Measurements from ENCODE around the gene MAPK8IP3.
A peak's percentile ranks its signal among the peaks of the same experiment; 100 is the strongest.

Gene MAPK8IP3

DNA sequence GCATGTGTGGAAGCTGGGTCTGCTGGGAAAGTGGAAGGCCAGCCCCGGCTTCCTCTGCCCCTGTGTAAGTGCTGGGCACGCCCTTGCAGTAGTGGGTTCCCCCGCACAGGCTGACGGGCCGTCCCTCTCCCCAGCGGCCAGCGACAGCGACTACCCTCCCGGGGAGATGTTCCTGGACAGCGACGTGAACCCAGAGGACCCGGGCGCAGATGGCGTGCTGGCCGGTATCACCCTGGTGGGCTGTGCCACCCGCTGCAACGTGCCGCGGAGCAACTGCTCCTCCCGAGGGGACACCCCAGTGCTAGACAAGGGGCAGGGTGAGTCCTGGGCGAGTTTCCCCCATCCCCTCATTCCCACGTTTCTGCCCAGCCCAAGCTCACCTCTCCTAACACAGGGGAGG is 59.8 kb downstream of the MAPK8IP3 start:
- DNase-seq = no peak

DNA sequence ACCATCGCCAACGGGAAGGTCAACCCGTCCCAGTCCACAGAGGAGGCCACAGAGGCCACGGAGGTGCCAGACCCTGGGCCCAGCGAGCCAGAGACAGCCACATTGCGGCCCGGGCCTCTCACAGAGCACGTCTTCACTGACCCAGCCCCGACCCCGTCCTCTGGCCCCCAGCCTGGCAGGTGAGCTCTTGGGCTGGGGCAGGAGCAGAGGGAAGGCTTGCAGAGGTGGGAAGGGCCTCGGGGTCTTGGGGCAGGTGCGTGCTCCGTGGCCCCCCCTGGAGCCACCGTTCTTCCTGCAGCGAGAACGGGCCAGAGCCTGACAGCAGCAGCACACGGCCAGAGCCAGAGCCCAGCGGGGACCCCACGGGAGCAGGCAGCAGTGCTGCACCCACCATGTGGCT is 60.2 kb downstream of the MAPK8IP3 start:
- no peak for DNase-seq

DNA sequence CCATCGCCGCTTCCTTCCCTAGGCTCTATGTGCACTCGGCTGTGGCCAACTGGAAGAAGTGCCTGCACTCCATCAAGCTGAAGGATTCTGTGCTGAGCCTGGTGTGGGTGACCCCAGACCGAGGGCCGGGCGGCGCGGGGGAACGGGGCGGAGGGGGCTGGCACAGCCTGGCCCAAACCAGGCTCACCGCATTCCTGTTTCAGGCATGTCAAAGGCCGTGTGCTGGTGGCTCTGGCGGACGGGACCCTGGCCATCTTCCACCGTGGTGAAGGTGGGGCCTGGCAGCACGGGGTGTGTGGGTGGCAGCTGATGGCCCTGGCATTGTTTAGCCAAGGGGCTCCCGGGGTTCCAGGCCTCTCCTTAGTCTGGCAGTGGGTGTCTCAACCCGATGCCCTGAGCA is 60.7 kb downstream of the MAPK8IP3 start:
- no peak for DNase-seq

DNA sequence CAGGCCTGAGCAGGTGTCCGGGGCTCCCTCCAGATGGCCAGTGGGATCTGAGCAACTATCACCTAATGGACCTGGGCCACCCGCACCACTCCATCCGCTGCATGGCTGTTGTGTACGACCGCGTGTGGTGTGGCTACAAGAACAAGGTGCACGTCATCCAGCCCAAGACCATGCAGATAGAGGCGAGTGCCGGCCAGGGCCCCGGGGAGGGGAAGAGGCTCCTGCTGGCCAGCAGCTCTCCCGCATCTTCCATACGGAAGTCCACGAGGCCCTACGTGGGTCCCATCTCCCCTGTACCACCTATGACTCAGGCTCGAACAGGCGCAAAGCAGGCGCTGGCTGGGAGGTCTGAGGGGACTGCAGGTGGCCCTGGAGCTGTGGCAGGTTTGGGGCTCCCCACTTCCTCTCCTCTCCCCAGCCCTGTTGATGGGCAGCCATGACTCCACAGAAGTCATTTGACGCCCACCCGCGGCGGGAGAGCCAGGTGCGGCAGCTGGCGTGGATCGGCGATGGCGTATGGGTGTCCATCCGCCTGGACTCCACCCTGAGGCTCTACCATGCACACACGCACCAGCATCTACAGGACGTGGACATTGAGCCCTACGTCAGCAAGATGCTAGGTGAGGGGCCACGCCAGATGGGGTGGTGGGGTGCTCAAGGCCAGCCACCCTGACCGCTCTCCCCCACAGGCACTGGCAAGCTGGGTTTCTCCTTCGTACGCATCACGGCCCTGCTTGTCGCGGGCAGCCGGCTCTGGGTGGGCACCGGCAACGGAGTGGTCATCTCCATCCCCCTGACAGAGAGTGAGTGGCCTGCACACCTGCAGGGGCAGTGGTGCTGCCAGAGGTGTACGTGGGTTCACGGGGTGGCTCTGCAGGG is 61.4 kb downstream of the MAPK8IP3 start:
- no peak for DNase-seq

DNA sequence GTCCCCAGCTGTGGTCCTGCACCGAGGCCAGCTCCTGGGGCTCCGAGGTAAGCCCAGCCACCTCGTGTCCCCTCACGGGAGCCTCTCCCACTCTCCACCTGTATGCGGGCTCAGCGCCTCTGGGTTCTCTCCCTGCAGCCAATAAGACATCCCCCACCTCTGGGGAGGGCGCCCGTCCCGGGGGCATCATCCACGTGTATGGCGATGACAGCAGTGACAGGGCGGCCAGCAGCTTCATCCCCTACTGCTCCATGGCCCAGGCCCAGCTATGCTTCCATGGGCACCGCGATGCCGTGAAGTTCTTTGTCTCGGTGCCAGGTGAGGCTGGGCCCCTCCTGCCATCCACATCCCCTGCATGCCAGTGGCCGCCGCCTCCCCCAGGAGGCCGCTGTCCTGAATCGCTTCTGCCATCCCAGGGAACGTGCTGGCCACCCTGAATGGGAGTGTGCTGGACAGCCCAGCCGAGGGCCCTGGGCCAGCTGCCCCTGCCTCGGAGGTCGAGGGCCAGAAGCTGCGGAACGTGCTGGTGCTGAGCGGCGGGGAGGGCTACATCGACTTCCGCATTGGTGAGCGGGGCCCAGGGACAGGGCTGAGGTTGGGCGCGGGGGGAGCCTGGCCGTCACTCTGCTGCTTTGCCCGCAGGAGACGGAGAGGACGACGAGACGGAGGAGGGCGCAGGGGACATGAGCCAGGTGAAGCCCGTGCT is 62.2 kb downstream of the MAPK8IP3 start:
- DNase-seq = no peak

DNA sequence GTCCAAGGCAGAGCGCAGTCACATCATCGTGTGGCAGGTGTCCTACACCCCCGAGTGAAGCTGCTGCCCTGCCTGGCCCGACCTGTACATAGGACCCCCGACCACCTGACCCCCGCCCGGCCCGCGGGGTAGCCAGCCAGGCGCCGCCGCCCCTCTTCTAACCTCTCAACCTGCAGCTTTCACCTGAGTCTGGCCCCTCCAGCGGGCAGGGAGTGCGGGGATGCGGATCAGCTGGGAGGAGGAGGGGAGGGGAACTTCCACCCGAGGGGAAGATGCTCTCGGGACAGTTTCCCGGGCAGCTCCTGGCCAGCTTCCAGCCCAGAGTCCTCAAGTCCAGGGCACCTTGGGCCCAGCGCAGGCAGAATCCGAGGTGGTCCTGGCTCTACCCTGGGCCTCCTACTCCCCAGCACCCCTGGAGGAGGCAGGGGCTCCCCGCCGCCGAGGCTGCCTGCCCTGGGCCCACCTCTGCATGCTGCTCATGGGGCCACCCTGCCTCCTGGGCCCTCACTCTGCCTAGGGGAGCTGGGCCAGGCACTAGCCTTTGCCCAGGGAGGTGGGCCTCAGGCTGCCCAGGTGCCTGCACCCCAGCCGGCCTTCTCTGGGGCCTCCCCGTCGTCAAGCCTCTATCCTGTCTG is 62.9 kb downstream of the MAPK8IP3 start:
- DNase-seq = no peak

DNA sequence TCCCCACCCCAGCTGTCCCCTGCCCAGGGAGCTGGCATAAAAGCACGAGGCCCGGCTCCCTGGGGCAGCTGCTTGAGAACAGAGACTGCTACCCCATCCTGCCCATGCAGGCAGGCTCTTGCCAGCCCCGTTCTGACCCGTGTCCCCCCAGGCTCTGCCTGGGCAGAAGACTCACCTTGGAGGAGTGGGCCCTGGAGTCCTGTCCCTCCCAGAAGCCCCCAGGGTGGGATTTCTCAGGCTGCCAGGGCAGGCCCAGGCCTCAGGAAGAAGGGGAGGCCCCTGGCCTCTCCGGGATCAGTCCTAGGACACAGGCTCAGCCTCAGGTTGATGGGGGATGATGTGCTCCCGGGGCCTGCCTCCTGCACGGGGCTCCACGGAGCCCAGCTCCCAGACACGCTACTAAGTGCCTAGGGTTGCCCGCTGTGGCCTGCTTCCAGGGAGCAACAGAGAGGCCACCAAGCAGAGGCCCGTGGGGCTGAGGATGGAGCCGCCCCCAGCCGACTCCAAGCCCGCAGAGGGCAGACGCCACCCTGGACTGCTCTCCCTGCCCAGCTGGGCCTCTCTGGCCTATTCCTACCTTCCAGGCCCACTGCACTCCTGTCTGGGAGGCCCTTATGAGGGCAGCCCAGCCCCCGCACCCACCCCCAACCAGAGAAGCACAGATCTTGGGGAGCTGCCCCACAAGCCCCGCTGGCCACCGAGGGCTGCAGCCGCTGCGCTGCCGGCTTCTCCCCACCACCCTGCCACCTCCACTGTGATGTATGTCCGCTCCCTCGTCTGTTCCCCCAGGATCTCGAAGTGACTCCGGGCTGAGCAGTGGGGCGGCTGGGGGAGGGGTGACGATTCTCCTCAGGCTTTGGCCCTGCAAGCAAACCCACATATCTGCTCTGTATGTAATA is 63.7 kb downstream of the MAPK8IP3 start:
- DNase-seq = no peak

DNA sequence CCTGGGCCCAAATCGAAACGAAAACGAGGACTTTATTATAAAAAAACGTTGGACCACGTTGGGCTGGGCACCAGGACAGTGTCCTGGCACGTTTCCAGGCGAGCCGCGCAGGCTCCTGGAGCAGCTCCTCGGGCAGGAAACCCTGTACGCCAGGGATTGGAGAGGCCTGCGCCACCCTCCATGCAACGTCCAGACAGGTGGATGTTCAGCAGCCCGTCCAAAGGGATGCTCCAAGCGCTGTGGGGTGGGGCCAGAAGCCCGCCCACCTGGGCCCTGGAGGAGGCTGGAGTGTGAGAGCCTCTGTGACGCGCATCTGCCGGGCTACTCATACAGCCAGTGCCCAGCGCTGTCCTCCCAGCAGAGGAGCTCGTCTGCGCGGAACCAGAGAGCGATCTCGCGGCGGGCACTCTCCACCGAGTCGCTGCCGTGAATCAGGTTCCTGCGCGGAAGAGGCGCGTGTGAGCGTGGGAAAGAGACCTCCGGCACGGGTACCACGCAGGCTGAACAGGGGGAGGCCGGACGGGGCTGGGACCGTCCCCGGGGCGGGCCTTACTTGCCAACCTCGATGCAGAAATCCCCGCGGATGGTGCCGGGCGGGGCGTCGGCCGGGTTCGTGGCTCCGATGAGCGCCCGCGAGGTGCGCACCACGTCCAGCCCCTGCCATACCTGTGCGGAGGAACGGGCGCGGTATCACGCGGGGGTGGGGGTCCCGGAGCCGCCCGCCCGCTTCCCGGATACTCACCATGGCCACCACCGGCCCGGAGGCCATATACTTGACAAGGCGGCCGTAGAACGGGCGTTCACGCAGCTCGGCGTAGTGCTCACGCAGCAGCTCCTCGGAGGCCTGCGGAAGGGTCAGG is 64.6 kb downstream of the MAPK8IP3 start:
- peak; percentile 31 for DNase-seq

DNA sequence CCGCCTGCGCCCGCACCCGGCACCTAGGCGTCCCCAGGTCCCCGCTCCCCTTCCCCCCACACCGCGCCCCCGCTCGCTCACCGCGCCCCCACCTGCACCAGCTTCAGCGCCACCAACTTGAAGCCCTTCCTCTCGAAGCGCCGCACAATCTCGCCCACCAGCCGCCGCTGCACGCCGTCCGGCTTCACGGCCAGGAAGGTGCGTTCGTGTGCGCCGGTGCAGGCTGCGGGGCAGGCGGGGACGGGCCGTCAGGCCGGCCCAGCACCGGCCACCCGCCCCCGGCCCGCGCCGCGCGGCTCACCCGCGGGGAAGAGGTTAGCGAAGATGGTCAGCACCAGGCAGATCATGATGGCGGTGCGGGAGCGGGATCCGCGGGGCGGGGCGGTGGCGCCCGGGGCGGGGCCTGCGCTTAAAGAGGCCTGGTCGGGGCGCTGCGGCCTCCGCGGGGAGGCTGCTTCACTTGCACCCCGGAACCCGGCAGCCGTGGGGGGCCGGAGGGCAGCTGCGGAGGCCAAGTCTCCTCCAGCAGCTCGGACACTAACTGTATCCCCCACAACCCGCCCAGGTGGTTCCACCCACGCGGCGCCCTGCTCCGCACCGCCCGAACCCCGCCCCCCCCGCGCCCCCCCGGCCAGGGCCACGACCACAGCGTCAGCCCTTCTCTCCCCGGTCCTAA is 65.3 kb downstream of the MAPK8IP3 start, which contains the start of gene NME3:
TSS of gene NME3 (minus strand) at position 356 of the 676 bp plus-strand sequence. CDS start at position 347, 9 bp downstream.
- peak; percentile 55 for DNase-seq

DNA sequence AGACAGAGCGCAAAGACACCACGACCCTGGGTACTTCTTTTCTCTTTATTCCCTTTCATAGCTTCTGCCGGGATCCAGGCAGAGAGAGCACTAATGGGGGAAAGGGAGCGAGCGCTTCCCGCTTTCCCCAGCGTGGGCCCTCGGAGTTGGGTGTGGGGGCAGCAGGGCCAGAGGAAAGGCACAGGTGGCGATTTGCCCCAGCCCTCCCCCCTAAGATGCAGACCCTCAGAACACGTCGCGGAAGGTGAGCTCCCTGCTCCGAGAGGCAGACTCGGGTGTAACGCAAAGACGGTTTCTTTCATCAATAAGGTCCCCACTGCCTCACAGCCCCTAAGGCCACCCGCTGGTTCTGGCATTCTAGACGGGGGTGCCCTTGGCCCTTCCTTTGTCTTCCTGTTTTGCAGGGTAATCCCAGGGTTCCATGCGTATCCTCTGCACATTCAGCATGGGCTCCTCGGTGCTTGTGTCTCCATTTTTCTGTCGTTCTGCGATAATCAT is 65.9 kb downstream of the MAPK8IP3 start:
- DNase-seq = no peak

DNA sequence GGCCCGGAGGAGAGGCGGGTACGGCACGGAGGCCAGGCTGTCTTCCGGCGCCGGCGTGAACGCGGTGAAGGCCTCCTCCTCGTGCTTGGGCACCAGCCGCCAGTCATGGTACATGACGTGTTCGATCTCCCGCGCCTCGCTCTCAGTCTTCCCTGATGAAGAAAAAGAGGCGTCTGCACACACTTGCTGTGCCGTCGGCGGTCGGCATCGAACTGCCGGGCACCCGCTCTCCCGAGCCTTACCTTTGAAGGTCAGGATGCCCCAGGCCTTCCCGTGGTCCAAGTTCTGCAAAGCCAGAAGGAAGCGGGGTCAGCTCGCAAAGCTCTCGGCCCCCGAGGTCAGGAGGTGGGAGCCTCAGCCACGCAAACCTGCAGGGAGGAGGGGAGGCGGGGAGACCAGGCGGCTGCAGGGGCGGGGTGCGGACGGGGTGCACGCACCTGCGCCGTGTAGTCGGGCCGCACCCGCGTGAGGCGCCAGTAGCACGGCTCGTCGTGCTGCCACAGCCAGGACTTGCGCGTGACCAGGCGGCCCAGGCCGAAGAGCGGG is 66.4 kb downstream of the MAPK8IP3 start, which contains the start of gene EME2:
TSS of gene EME2 (plus strand) at position 449 of the 546 bp plus-strand sequence. CDS start 418 bp downstream, outside the sequence.
- no peak for DNase-seq

DNA sequence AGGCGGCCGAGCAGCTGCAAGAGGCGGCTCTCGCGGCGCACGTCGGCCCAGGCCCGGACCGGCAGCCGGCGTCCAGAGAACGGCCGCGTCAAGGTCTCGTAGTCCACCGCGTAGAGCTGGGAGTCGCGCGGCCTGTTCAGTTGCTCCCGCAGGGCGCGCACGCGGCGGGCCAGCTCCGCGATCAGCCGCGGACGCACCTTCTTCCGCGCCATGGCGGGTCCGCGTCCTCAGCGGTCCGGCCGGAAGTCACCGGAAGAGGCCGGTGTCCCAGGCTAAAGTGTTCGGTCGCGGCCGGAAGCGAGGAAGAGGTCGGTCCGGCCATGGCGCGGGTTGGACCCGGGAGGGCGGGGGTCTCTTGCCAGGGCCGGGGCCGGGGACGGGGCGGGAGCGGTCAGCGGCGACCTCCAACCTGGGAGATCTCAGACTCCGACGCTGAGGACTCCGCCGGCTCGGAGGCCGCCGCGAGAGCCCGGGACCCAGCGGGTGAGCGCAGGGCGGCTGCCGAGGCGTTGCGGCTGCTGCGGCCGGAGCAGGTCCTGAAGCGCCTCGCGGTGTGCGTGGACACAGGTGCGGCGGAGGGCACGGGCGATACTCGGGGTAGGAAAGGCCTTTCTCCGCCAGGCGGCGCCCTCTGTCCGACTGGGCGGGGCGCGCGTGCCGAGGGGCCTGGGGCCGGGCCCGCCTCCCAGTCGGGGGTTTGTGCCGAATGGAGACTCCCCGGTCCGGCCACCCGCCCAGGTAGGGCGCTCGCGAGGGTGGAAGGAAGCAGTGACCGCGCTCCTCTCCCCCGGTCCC is 67.1 kb downstream of the MAPK8IP3 start, which contains the start of gene MRPS34:
TSS of gene MRPS34 (minus strand) at position 227 of the 795 bp plus-strand sequence. CDS start at position 212, 15 bp downstream.
- peak; percentile 89 for DNase-seq

DNA sequence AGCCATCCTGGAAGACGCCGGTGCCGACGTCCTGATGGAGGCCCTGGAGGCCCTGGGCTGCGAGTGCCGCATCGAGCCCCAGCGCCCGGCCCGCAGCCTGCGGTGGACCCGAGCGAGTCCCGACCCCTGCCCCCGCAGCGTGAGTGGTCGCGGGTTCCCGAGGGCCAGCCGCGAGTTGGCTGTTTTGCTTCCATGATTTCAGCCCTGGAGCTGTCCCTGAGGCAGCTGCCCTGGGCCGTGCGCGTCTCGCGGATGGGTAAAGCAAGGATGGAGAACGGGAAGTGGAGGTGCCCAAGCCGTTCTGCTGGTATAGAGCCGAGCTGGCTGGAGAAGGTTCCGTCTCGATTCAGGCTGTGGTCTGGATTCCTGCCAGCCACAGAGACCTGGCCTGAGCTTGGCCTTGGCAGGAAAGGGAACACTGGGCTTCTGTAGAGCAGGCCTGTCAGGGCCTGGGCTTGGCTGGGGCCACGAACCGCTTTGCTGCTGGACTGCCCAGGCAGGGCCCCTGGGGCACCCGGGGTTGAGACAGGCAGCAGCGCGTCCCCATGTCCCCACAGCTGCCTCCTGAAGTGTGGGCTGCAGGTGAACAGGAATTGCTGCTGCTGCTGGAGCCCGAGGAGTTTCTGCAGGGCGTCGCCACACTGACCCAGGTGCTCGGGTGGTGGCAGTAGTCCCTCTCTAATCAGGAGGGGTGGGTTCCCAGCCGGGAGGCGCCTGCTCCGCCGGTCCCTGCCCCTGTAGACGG is 67.9 kb downstream of the MAPK8IP3 start:
- no peak for DNase-seq

DNA sequence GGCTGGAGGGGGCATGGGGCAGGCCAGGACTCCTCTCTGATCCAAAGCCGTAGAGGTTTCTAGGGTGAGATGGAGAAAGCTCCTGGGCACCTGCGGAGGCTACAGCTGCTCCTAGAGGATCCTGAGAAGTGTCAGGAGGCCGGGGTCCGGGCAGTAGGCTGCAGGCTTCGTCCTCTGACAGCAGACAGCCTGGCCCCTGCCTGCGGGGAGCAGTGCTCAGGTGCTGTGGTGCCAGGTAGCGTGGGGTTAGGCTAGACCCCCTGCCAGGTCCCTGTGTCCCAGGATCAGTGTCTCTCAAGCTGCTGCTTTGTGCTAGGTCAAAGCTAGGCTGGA is 68.4 kb downstream of the MAPK8IP3 start:
- DNase-seq = no peak

DNA sequence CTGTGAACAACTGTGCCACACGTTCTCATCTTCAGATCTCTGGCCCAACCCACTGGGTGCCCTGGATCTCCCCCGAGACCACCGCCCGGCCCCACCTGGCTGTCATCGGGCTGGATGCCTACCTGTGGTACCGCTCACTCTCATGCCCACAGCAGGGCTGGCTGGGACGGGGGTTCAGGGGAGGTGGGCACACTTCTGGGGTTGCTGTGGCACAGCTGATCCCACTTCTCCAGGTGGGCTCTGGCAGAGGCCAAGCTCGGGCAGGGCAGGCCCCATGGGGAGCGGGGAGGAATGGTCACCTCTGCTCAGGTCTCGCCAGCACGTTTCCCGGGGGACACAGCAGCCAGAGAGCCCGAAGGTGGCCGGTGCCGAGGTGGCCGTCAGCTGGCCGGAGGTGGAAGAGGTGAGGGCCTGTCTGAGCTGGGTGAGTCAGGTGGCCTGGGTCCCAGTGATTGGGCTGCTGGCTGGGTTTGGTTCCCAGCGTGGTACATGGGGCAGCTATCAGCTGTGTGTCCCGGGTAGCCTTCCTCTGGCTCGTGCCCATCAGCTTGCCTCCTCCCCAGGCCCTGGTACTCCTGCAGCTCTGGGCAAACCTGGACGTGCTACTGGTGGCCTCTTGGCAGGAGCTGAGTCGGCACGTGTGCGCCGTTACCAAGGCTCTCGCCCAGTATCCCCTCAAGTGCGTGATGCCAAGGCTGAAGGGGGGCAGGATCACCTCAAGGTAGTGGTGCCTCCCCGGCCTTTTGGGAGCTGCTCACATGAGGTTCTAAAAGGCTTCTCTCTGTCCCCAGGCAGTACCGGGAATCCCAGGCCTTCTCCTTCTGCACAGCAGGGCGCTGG is 69.2 kb downstream of the MAPK8IP3 start:
- no peak for DNase-seq

DNA sequence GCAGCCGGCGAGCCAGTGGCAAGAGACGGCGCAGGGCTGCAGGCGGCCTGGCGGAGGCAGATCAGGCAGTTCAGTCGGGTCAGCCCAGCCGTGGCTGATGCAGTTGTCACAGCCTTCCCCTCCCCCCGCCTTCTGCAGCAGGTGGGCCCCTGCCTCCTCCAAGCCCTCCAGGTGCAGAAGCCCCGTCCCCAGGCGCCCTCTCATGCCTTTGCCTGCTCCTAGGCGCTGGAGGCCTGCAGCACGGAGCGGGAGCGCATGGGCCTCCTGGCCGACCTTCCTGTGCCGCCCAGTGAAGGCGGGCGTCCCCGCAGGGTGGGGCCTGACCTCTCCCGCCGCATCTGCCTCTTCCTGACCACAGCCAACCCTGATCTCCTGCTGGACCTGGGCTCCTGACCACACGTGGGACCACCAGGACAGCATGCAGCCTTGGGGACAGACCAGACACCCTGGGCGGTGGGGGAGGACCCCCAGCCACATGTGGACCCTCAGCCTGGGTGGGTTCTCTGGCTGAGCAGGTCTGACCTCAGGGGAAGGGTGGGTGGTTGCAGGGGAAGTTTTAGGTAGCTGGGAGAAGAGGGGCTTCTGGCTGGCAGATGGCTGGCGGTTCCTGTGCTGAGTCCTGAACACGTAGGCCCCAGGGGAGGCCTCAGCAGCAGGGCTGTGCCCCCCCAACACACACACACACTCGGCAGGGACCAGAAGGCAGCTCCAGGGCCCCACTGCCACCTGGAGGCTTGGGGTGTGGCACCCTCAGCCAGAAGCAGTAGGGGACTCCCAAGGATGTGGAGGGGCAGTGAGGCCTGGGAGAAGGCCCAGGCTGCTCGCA is 70.1 kb downstream of the MAPK8IP3 start:
- no peak for DNase-seq

DNA sequence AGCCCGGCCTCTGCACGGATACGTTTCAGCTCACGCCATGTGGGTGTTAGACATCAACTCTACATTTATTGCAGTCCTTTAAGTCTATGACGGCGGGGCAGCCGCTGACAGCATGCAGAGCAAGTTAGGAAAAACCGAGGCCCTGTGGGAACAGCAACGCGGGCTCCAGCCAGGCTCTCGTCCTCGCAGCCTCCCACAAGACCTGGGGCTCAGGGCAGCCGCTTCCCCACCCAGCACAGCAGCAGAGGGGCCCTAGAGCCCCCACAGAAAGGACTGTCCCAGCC is 70.6 kb downstream of the MAPK8IP3 start:
- no peak for DNase-seq
